GM21737 (cell line): ENCODE results near the gene OBP2A.
"Not testable (repeated sequence)": the region's sequence is repeated elsewhere in the genome, so short reads cannot be mapped to it uniquely, and the experiment has no call there.

Experiments
- ATAC-seq: cut with Tn5 transposase; IDR thresholded peaks from one replicate; pipeline ENCODE4 v1.9.1; 2021; ENCODE audit warnings: mild to moderate bottlenecking, moderate library complexity; ENCODE audit not compliant: unreplicated experiment

Gene OBP2A, protein sequence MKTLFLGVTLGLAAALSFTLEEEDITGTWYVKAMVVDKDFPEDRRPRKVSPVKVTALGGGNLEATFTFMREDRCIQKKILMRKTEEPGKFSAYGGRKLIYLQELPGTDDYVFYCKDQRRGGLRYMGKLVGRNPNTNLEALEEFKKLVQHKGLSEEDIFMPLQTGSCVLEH

DNA sequence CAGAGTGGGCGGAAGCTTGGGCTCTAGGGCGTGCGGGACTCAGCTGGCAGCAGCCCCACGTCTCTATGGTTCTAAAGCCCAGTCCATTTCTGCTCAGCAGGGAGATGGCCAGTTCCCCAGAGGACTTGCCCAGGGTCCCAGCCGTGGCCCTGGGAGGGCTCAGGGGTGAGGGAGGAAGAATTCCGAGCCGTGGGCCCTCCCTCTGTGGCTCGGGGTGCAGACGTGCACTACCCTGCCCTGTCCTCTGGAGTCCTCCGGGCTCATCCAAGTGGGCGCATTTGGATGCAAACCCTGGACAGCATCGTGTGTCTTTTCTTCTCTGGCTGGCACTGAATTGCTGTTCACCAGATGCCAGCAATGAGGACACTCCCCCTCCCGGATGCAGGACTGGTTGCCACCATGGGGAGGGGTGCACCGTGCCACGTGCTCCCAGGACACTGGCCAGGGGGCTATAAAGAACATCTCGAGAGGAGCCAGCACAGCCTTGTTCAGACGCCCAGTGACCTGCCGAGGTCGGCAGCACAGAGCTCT is at the start of gene OBP2A:
OBP2A (plus strand) TSS at position 481 of the 531 bp plus-strand sequence. CDS start 55 bp downstream, outside the sequence.
- ATAC-seq: not testable (repeated sequence)

DNA sequence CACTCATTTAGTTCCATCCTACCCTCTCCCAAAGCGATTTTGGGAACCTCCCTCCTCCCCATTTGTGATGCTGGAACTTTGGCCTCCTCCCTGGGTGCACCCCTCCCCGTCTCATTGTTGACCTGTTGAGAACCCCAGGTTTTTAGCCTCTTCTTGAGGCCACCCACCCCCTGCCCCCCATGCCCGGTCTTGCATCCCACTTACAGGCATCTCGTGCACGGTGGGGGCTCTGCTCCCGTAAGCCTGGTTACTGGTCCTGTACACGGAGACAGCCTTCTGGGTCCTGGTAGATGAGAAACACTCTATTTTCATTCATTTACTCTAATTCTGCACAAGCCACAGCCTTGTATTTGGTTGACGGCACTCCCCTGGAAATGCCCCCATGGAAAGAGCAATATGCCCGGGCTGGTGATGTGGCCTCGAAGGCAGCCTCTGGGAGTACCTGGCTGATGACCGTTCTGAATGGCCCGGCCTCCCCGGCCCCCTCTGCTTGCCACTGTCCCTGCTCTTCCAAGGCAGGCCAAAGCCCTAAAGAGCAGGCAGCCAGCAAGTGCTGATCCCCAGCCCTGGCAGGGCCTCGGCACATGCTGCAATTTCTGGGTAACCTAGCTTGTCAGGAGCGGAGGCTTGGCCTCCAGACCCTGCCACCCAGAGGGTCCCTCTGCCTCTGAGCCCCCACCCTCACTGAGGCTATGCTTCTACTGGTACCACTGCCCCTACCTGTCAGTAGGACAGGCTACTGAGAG is 47.4 kb upstream of the OBP2A start:
- ATAC-seq: no peak

DNA sequence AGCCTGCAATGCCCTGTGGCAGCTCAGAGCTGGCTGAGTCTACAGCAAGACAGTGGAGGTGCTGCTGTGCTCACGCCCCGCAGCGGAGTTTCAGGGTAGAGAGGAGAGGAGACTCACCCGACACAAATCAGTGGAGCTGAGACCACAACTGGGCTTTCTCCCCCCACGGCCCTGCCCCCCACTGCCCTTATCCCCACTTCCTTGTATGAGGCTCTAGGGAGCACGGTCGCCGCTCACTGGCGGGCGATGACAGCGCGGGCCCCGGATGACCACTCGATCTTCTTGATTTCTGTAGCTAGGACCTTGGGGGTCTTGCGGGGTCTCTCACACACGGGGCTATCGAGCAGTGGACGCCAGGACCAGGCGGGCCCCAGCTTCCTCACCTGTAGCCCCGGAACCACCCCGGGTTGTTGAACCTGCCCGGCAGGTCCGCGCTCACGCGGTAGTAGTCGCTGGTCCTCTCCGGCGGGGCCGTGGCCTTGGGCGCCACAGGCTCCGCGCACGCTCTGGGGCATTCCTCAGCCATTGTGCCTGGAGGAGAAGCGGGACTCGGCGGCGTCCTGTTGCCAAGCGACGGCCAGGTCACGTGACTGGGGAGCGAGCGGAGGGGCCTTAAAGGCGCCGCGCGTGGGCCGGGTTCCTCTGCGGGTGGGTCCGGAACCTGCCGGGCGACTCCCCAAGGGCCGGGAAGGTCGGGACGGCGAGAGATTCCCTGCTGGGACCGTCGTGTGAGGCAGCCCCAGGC is 46.4 kb upstream of the OBP2A start:
- ATAC-seq: peak; percentile 43

DNA sequence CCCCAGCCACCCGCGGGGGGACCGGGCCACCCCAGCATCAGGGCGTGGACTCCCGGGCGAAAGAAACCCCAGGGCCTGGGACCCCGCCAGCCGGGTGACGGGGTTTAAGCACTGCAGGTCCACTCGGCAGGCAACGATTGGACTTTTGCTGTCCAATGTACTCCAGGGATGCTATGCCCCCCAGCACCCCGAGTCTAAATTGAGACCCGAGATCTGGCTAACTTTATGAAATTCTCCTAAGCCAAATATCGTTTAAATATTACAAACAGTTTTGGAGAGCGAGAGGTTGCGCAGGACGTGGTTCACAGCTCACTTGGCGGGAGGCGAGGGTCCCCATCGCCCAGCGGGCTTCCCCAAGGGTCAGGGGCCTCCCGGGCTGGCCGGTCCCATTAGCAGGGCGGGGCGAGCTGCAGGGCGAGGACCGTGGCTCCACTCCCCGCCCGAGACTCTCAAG is 45.8 kb upstream of the OBP2A start:
- ATAC-seq: no peak

DNA sequence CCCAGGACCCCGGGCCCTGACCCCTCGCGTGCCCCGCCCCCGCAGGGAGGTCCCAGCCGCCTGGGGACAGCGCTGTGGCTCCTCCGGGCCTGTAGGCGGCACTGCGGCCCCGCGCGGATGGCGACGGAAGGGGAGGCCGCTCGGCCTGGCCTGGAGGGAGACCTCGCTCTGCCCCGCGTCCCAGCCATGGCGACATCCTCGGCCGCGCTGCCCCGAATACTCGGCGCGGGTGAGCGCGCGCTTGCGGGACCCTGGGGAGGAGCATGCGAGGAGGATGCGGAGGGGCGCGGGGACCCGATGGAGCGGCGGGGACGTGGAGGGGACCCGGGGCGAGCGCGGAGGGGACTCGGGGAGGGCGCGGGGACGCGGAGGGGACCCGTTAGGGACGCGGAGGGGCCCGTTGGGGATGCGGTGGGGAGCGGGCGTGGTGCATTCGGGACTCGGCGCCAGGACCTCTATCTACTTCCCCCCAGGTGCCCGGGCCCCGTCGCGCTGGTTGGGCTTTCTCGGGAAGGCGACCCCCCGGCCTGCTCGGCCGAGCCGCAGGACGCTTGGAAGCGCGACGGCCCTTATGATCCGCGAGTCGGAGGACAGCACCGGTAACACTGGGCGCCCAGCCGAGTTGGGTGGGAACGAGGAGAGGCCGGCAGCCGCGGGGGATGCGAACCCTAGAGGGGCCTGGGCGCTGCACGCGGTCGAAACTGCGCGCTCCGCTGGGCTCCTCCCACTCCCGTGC is 45.2 kb upstream of the OBP2A start, which contains the start of gene MRPS2:
MRPS2 (plus strand) TSS at position 158 of the 736 bp plus-strand sequence; CDS start at position 187, 29 bp downstream.
- ATAC-seq: peak; percentile 78

DNA sequence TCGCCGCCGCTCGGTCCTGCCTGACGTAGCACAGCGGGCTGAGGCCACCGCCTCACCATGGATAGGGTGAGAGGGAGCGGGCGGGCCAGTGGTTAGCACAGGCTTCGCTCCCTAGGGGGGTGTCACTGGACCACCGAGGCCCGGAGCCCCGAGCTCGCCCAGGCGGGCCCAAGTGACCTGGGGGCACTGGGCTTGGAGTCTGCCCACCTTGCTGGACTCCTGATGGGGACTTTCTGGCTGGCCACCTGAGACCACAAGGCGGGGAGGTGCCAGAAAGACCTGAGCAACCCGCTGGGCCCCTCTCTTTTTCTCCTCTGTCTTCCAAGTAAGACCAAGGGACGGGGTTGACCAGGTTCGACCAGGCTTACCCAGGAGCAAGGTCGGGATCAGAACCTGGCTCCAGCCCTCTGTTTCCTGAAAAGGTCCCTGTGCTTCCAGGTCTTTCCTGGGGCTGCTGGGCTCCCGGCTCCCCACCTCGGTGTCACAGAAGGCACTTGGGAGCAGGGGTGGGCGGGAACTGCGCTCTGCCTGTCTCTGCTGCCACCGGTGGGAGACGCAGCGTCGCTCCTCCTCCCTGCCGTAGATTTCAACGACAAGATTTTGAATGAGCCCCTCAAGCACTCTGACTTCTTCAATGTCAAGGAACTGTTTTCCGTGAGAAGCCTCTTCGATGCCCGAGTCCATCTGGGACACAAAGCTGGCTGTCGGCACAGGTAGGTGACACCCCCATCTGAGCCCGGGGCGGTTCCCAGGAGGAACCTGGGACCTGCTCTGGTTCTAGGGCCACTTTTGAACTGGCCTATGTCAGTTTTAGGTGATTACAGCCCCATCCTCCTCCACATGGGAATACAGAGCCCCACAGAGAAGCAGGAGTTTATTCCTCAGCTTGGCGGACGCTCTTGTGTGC is 44.4 kb upstream of the OBP2A start:
- ATAC-seq: peak; percentile 34

DNA sequence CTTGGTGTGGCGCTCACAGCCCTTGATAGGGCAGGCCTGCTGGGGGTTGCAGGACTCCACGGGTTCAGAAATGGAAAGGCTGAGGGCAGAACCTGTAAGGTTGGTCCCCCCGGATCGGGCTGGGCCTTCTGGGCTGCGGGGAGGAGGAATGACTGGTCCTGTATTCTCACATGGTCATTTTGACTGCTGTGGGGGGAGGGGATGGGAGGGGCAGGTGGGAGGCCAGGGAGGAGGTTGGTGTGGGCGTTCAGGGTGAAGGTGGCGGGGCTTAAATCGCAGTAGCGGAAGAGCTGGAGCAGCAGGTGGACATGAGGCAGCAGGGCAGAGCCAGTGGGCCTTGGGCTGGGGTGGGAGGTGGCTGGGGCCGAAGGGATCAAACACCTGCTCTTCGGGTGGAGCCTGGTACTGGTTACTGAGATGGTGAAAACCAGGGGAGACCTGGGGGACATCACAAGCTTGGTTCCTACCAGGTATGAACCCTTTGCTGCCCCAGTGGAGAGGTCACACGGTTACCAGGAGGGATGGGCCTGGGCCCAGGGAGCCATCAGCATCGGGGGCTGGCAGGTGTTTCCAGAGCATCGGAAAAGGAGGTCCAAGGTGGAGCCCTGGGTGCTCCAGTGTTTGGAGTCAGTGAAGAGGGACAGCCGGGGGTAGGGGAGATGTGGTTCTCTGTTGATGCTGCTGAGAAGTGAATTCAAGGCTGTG is 43.6 kb upstream of the OBP2A start:
- no peak for ATAC-seq

DNA sequence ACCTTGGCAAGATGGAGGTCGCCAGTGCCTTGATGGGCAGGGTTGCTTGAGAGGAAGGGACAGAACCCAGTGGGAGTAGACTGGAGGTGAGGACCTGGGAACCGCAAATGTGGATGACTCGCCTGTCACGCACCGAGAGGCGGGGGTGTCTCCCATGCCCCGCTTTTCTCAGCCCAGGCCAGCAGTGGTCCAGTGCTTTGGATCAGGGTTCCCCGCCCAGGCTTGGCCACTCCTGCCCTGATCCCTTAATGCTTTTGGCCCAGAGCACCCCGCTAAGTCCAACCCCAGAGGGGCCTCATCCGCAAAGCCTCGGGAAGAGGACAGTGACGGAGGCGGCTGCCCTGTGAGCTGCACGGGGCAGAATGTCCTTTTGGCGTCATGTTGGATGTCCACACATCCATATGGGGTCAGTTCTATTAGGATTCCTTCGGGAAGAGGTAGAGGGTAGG is 43.0 kb upstream of the OBP2A start:
- ATAC-seq: no peak

DNA sequence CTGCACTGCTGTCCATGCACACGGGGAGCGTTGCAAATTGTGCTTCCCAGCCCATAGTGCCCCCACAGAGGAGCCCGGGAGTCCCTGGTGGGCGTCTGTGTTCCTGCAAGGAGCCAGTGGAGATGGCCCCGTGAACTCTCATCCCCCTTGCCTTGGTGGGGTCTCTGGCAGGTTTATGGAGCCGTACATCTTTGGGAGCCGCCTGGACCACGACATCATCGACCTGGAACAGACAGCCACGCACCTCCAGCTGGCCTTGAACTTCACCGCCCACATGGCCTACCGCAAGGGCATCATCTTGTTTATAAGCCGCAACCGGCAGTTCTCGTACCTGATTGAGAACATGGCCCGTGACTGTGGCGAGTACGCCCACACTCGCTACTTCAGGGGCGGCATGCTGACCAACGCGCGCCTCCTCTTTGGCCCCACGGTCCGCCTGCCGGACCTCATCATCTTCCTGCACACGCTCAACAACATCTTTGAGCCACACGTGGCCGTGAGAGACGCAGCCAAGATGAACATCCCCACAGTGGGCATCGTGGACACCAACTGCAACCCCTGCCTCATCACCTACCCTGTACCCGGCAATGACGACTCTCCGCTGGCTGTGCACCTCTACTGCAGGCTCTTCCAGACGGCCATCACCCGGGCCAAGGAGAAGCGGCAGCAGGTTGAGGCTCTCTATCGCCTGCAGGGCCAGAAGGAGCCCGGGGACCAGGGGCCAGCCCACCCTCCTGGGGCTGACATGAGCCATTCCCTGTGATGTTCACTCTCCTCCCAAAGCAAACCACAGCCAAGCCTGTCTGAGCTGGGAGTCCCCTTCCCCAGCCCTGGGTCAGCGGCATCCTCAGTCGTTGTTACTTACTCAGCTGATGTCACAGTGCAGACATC is 42.3 kb upstream of the OBP2A start:
- ATAC-seq: no peak

DNA sequence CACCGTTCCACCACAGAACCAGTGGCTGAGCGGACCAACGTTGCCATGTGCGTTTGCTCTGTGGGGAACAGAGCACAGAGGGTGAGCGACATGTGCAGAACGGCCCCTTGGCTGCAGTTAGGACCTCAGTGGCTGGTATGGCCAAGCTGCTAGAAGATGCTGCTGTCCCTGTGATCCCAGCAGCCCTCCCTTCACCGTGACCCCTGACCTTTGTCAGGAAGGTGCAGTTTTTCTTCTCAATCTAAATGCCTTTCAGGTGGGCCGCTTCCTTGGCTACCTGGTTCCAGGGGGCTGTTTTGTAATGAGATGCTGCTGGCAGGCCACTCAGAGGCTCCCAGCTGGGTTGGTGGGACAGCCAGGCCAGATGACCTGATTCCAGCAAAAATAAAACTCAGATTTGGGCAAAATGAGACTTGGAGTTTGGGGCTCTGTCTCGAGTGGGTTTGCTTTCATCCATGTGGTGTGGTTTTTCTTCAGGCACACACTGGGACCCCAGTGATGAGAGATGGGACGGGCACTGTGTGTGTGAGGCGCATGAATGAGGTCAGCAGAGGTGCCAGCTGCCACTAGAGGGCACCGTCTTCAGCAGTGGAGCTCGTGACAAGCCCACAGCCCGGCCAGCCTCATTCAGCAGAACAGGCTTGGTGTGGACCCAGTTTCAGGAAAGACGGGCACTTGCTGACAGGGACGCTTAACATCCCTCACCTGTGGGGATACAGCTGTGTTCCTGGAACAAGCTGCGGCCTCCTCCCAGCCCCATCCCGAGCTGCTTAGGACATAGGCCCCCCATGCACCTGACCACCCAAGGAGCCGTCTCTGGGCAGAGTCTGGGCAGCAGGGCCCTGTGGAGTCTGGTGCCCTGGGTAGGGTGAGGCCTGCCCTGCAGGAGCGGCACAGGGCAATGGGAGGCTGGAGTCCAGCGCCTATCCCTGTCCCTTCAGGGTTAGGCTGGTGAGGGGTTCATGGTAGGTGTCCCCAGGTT is 41.4 kb upstream of the OBP2A start:
- no peak for ATAC-seq

DNA sequence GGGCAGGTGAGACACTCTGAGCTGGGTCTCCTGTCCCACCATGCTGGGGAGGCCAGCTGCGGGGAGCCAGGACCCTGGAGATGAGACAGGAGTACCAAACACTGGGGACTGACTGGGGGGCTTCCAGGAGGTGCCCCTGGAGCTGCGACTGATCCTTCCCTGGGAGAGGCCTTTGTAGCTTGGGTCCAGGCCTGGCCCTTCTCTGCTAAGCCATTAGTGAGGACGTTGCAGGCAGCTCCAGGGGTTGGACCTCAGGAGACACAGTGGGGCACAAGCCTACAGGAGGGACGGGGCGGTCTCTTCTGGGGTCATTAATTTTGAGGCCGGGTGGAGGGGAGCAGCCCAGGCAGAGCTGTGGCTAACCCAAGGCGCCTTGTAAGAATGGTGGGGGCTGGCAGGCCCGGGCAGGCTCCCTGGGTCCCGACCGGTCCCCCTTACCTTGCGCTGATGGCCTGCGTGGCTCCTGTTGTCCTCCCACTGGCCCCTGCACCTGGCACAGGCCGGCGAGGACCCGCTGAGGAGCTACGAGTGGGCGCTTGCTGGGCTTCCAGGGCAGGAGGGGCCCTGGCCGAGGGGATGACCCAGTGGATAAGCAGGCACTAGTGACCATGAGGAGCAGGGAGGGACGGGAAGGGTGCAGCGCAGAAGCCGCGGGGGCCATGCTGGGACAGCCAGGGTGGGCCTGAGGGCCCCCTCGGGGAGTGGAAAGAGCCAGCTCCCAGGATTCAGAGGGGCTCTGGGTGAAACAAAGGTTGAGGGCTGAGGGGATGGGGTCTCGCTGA is 40.3 kb upstream of the OBP2A start:
- no peak for ATAC-seq

DNA sequence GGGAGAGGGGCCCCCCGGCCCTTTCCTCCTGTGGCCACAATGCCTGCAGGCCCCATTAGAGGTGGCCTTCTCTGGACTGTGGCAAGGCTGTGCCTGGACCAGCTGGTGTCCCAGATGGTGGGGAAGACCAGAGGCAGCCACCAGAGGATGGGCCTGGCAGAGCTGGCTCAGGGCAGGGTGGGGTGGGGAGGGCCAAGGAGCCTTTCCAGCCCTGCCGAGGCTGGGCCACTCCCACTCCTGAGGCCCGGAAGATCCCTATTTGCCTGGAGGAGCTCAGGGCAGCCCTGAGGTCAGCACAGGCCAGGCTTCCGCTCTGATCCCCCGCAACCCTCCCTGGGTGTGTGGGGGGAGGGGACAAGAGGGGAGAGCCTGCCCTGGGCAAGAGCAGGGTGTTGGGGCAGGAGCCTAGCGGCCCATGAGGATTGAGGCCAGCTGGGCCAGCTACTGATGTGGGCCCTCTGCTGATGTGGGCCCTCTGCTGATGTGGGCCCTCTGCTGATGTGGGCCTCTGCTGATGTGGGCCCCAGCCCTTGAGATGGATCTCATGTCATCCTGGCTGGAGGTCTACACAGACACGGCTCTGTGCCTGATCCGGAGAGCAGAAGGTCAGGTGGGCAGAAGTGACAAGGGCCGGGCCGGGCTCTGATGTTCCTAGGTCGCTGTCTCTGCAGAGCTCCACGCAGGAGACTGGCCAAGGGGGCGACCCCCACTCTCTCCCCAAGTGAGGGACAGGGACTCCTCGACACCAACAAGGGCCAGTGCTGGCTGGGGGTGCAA is 39.4 kb upstream of the OBP2A start:
- no peak for ATAC-seq

DNA sequence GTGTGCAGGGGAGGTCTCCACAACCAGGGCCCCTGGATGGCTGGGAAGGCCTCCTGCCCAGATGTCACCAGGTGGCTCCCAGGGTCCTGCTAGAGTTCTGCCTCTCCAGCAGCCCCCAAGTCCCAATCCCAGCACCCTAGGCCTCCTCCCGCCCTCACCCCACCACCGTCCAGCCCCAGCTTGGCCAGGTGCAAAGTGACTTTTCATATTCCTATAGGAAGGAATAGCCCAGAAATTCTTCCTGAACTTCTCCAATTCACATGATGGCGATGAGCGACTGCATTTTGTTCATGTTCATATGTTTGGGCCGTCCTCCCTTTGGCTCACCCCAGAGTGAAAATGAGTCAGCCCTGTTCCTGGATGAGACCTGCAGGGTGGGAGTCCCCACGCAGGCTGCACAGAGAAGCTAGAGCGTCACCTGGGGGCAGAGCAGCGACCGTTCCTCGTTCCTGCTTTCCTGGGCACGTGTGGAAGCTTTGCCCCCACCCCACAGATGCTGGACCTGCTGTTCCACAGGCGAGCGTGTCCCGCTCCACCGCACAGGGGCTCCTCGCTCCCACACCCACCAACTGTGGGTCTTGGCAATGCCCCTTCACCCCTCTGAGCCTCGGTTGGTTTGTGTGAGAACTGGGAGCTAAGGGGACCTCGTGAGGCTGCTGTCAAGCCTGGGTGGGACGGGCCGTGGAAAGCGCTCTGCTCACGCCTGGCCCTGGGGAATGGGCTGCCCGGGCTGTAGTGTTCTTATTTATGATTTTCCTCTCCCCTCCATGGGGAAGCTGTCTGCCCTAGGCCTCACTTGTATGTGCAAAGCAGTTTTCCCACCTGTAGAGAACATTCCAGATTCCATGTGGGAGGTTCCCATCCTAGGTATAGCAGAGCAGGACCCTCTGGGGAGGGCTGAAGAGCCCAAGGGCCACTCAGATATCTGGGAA is 38.6 kb upstream of the OBP2A start:
- ATAC-seq: no peak

DNA sequence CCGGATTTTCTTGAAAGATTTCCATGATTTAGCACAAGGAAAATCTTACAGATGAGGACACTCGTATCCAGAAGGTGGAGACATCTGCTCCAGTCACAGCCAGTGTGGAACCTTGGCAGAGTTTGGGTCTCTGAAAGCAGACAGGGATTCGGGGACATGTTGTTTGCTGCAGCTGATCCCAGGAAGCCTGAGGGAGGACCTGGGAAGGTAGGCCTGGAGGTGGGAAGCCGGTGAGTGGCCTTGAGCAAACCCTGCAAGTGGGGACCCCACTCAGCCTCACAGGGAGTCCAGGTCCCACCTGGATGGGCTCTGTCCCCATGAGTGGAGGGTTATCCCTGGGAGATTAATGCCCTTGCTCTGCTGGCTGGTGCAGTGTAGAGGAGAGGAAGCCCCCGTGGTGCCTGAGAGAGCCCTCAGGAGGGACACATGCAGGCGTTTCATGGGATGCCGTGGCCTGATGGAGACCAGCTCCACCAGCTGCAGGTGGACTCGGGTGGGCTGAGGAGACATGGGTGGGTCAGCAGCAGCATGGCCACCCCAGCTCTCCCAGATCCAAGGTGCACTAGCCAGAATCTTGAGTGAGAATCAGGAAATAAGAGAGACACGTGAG is 37.6 kb upstream of the OBP2A start:
- ATAC-seq: no peak
